ENCODE data around the gene KCP.

KCP gene

DNA sequence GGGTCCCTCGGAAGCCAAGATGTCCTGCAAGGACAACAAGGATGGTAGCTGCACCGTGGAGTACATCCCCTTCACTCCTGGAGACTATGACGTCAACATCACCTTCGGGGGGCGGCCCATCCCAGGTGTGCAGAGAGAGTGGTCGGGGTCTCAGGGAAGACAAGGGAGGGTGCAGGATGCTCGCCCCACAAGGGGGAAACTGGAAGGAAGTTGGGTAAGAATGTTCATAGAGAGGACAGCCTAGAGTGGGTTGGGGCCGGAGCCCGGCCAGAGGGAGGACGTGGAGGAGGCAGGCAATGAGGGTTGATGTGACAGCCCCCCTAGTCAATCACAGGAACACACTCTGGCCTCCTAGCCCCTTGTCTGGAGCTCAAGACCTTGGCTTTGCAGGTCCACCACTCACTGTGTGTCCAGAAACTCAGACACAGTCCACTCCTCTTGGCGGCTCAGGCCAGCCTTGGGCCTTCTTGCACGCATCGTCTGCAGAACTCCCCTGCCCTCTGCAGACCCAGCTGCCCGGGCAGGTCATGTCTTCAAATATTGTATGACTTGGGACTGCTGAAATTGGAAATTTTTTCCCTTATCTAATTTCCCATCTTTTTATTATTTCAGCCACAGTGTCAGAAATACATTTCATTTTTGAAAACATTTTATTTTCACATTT is 63.6 kb downstream of the KCP start:
- TF ChIP-seq MYC (IDR thresholded peaks at IDR 0.05; ENCODE audit: low read depth, low read length), result no peak
- TF ChIP-seq, protein P1, sequence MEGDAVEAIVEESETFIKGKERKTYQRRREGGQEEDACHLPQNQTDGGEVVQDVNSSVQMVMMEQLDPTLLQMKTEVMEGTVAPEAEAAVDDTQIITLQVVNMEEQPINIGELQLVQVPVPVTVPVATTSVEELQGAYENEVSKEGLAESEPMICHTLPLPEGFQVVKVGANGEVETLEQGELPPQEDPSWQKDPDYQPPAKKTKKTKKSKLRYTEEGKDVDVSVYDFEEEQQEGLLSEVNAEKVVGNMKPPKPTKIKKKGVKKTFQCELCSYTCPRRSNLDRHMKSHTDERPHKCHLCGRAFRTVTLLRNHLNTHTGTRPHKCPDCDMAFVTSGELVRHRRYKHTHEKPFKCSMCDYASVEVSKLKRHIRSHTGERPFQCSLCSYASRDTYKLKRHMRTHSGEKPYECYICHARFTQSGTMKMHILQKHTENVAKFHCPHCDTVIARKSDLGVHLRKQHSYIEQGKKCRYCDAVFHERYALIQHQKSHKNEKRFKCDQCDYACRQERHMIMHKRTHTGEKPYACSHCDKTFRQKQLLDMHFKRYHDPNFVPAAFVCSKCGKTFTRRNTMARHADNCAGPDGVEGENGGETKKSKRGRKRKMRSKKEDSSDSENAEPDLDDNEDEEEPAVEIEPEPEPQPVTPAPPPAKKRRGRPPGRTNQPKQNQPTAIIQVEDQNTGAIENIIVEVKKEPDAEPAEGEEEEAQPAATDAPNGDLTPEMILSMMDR (IDR thresholded peaks at IDR 0.05; ENCODE audit: low read depth, low read length), result no peak
- TF ChIP-seq, protein P2, sequence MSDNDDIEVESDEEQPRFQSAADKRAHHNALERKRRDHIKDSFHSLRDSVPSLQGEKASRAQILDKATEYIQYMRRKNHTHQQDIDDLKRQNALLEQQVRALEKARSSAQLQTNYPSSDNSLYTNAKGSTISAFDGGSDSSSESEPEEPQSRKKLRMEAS (IDR thresholded peaks at IDR 0.05; ENCODE audit: low read depth, low read length), result no peak
- no peak for TF ChIP-seq POLR2A (IDR thresholded peaks at IDR 0.05; ENCODE audit: extremely low read depth, insufficient read length)
- H3K4me3 ChIP-seq (ENCODE audit: low read depth, low read length), result no peak overlapping the region
- no peak for DNase-seq (ENCODE audit: low read depth)

DNA sequence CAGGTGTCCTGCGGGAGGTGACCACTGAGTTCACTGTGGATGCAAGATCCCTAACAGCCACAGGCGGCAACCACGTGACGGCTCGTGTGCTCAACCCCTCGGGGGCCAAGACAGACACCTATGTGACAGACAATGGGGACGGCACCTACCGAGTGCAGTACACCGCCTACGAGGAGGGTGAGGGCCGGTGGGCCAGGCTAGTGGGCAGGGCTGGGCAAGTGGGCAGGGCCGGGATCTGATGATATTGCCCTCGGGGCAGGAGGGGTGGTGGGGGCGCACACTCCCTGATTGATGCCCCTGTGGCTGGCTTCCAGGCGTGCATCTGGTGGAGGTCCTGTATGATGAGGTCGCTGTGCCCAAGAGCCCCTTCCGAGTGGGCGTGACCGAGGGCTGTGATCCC is 64.5 kb downstream of the KCP start:
- H3K4me3 ChIP-seq (ENCODE audit: low read depth, low read length), result no peak overlapping the region
- TF ChIP-seq POLR2A (IDR thresholded peaks at IDR 0.05; ENCODE audit: extremely low read depth, insufficient read length) (no peak), MYC (IDR thresholded peaks at IDR 0.05; ENCODE audit: low read depth, low read length) (no peak)
- TF ChIP-seq, protein P2 (IDR thresholded peaks at IDR 0.05; ENCODE audit: low read depth, low read length), result no peak
- TF ChIP-seq, protein P1 (IDR thresholded peaks at IDR 0.05; ENCODE audit: low read depth, low read length), result no peak
- no peak for DNase-seq (ENCODE audit: low read depth)

DNA sequence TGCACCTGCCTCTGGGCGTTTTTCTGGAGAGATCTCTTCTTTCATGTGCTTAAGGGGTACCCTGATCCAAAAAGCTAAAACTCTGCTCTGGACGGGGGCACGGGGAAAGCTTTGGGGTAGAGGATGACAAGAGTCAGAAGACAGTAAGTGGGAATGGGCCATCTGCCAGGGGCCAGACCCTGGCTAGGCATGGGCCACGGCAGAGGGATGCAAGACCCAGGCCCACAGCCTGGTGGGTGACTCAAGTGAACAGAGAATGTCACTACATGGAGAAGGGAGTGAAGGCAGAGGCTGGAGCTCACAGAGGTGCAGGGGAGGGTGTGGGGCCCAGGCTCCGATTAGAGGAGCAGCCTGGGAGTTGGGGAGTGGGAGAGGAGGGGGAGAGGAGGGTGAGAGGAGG is 65.0 kb downstream of the KCP start:
- no peak overlapping the region for H3K4me3 ChIP-seq (ENCODE audit: low read depth, low read length)
- DNase-seq (ENCODE audit: low read depth), result no peak
- TF ChIP-seq MYC (IDR thresholded peaks at IDR 0.05; ENCODE audit: low read depth, low read length) (no peak), POLR2A (IDR thresholded peaks at IDR 0.05; ENCODE audit: extremely low read depth, insufficient read length) (no peak)
- TF ChIP-seq, protein P1 (IDR thresholded peaks at IDR 0.05; ENCODE audit: low read depth, low read length), result no peak
- TF ChIP-seq, protein P2 (IDR thresholded peaks at IDR 0.05; ENCODE audit: low read depth, low read length), result no peak

DNA sequence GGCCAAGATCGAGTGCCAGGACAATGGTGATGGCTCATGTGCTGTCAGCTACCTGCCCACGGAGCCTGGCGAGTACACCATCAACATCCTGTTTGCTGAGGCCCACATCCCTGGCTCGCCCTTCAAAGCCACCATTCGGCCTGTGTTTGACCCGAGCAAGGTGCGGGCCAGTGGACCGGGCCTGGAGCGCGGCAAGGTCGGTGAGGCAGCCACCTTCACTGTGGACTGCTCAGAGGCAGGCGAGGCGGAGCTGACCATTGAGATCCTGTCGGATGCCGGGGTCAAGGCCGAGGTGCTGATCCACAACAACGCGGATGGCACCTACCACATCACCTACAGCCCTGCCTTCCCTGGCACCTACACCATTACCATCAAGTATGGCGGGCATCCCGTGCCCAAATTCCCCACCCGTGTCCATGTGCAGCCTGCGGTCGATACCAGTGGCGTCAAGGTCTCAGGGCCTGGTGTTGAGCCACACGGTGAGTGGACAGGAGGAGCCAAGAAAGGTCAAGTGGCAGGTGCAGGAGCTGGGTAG is 65.7 kb downstream of the KCP start:
- DNase-seq (ENCODE audit: low read depth), result no peak
- TF ChIP-seq POLR2A (IDR thresholded peaks at IDR 0.05; ENCODE audit: extremely low read depth, insufficient read length) (no peak), MYC (IDR thresholded peaks at IDR 0.05; ENCODE audit: low read depth, low read length) (no peak)
- TF ChIP-seq, protein P2 (IDR thresholded peaks at IDR 0.05; ENCODE audit: low read depth, low read length), result no peak
- TF ChIP-seq, protein P1 (IDR thresholded peaks at IDR 0.05; ENCODE audit: low read depth, low read length), result no peak
- H3K4me3 ChIP-seq (ENCODE audit: low read depth, low read length), result no peak overlapping the region

DNA sequence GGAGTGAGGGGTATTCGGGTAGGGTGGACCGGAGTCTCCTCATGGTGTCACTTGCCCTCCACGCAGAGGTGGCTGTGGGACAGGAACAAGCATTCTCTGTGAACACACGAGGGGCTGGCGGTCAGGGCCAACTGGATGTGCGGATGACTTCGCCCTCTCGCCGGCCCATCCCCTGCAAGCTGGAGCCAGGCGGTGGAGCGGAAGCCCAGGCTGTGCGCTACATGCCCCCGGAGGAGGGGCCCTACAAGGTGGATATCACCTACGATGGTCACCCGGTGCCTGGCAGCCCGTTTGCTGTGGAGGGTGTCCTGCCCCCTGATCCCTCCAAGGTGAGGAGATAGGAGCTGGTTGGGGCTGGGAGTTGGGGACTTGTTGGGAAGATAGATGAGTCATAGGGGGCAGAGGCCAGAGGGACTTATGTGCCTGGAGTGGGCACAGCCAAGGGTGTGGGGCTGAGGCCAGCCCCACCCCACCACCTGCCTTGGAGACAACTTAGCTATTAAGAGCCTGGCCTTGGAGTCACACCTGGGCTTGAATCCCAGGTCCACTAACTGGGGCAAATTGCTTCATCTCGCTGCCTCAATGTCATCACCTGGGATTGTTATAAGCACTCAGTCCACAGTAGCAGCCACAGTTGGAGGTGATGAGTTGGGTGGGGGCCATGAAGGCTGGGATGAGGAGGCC is 66.4 kb downstream of the KCP start:
- no peak for DNase-seq (ENCODE audit: low read depth)
- no peak overlapping the region for H3K4me3 ChIP-seq (ENCODE audit: low read depth, low read length)
- TF ChIP-seq, protein P1 (IDR thresholded peaks at IDR 0.05; ENCODE audit: low read depth, low read length), result no peak
- TF ChIP-seq, protein P2 (IDR thresholded peaks at IDR 0.05; ENCODE audit: low read depth, low read length), result no peak

Measured in NB4 (cell line).